ENCODE results near the gene PRPS1.

Gene PRPS1

GRCh38 chrX:107659286-107659685 lies 31.0 kb downstream of the PRPS1 start:
- no peaks in the 10 kb centered on the region for H3K27me3 ChIP-seq (ENCODE audit: insufficient read depth, poor library complexity, severe bottlenecking)
- DNase-seq (ENCODE audit: low read depth in 1 of 2, low spot score in 1 of 2), result no peak
- no peak overlapping the region for H3K27ac ChIP-seq (replicated peaks)
- H3K4me3 ChIP-seq (replicated peaks; ENCODE audit: insufficient read depth, low read length), result no peak overlapping the region
- TF ChIP-seq POLR2AphosphoS5 (IDR thresholded peaks at IDR 0.05; ENCODE audit: low read depth) (no peak), SPI1 (IDR thresholded peaks at IDR 0.05; ENCODE audit: borderline replicate concordance, low read depth) (no peak), CTCF (IDR thresholded peaks at IDR 0.05; ENCODE audit: insufficient read depth, low read length) (no peak), GABPA (IDR thresholded peaks at IDR 0.05; ENCODE audit: low read depth) (no peak), REST (IDR thresholded peaks at IDR 0.05; ENCODE audit: insufficient replicate concordance, low read depth) (no peak)

GRCh38 chrX:107659768-107660167 lies 31.5 kb downstream of the PRPS1 start:
- no peak for DNase-seq (ENCODE audit: low read depth in 1 of 2, low spot score in 1 of 2)
- H3K27me3 ChIP-seq (ENCODE audit: insufficient read depth, poor library complexity, severe bottlenecking), result no peaks in the 10 kb centered on the region
- TF ChIP-seq CTCF (IDR thresholded peaks at IDR 0.05; ENCODE audit: insufficient read depth, low read length), result peak; percentile 26
- TF ChIP-seq REST (IDR thresholded peaks at IDR 0.05; ENCODE audit: insufficient replicate concordance, low read depth), result no peak
- no peak for TF ChIP-seq POLR2AphosphoS5 (IDR thresholded peaks at IDR 0.05; ENCODE audit: low read depth)
- no peak for TF ChIP-seq SPI1 (IDR thresholded peaks at IDR 0.05; ENCODE audit: borderline replicate concordance, low read depth)
- TF ChIP-seq GABPA (IDR thresholded peaks at IDR 0.05; ENCODE audit: low read depth), result no peak
- no peak overlapping the region for H3K27ac ChIP-seq (replicated peaks)
- H3K4me3 ChIP-seq (replicated peaks; ENCODE audit: insufficient read depth, low read length), result no peak overlapping the region

- Histone ChIP-seq H3K27me3 (ENCODE audit: insufficient read depth, poor library complexity, severe bottlenecking) (no peaks in the 10 kb centered on the region), H3K27ac (replicated peaks) (no peak overlapping the region), H3K4me3 (replicated peaks; ENCODE audit: insufficient read depth, low read length) (no peak overlapping the region)
- TF ChIP-seq CTCF (IDR thresholded peaks at IDR 0.05; ENCODE audit: insufficient read depth, low read length) (no peak), SPI1 (IDR thresholded peaks at IDR 0.05; ENCODE audit: borderline replicate concordance, low read depth) (peak; percentile 44; the same call in 1 of the 2 replicates)
- no peak for DNase-seq (ENCODE audit: low read depth in 1 of 2, low spot score in 1 of 2)
Measured at GRCh38 chrX:107662145-107662544, 33.8 kb downstream of the PRPS1 start.

GRCh38 chrX:107662824-107663223 lies 34.5 kb downstream of the PRPS1 start:
- Histone ChIP-seq H3K27me3 (ENCODE audit: insufficient read depth, poor library complexity, severe bottlenecking) (no peaks in the 10 kb centered on the region), H3K4me3 (replicated peaks; ENCODE audit: insufficient read depth, low read length) (no peak overlapping the region), H3K27ac (replicated peaks) (no peak overlapping the region)
- no peak for DNase-seq (ENCODE audit: low read depth in 1 of 2, low spot score in 1 of 2)
- TF ChIP-seq CTCF (IDR thresholded peaks at IDR 0.05; ENCODE audit: insufficient read depth, low read length) (no peak), POLR2AphosphoS5 (IDR thresholded peaks at IDR 0.05; ENCODE audit: low read depth) (no peak), REST (IDR thresholded peaks at IDR 0.05; ENCODE audit: insufficient replicate concordance, low read depth) (no peak), SPI1 (IDR thresholded peaks at IDR 0.05; ENCODE audit: borderline replicate concordance, low read depth) (no peak), GABPA (IDR thresholded peaks at IDR 0.05; ENCODE audit: low read depth) (no peak)

All from HL-60 (cell line).